ENCODE measurements around the gene MT1B. TPM values are rescaled to one million over a fixed set of nuclear protein-coding genes. Genes with fewer than 3 reads are reported as not detected.

Gene MT1B
- polyA plus RNA-seq, 1 experiment = not detected

DNA sequence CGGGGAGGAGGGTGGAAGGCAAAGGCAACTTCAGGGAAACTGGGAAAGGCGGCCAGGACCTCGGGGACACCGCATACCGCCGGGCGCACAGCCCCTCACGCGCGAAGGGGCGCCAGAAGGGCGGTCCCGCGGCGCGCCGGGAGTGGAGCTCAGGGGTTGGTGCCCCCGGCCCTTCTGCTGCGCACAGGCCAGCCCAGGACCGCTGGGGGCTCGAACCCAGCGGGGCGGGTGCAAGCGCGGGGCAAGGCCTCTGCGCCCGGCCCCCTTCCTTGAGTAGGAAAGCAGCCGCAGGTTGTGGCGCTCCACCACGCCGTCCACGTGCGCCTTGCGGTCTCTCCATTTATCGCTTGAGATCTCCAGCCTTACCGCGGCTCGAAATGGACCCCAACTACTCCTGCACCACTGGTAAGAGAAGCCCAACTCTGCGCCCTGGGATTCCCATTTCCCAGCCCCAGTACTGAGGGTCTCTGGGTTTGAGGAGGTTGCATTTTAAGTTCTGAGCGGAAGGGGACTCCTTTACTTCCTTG, 16.2 kb upstream of the MT1B start:
- DNase-seq (ENCODE audit: low read depth, low spot score) = no peak
- POLR2A ChIA-PET = interaction anchor here (3.3 kb wide), 1 partner anchor 10 kb away, joined by 12 read pairs; the partner anchor contains the start of gene MT1E
- TF ChIP-seq, protein P1, sequence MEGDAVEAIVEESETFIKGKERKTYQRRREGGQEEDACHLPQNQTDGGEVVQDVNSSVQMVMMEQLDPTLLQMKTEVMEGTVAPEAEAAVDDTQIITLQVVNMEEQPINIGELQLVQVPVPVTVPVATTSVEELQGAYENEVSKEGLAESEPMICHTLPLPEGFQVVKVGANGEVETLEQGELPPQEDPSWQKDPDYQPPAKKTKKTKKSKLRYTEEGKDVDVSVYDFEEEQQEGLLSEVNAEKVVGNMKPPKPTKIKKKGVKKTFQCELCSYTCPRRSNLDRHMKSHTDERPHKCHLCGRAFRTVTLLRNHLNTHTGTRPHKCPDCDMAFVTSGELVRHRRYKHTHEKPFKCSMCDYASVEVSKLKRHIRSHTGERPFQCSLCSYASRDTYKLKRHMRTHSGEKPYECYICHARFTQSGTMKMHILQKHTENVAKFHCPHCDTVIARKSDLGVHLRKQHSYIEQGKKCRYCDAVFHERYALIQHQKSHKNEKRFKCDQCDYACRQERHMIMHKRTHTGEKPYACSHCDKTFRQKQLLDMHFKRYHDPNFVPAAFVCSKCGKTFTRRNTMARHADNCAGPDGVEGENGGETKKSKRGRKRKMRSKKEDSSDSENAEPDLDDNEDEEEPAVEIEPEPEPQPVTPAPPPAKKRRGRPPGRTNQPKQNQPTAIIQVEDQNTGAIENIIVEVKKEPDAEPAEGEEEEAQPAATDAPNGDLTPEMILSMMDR (IDR thresholded peaks at IDR 0.05; ENCODE audit: low read depth, low read length) = no peak
- CTCF ChIA-PET = no interaction called here
- peaks cover 80% of the 10 kb centered on the region for H3K27me3 ChIP-seq (ENCODE audit: control insufficient read depth, insufficient read depth, low read length)
- H3K9me3 ChIP-seq (ENCODE audit: control insufficient read depth, insufficient read depth, low read length) = no peaks in the 10 kb centered on the region; the same call in 1 of the 2 replicates
- H3K4me3 ChIP-seq (ENCODE audit: low read depth, low read length) = peak overlapping the region; percentile 38; the same call in 1 of the 2 replicates
- no peak overlapping the region for H3K27ac ChIP-seq (ENCODE audit: low read depth, low read length)

DNA sequence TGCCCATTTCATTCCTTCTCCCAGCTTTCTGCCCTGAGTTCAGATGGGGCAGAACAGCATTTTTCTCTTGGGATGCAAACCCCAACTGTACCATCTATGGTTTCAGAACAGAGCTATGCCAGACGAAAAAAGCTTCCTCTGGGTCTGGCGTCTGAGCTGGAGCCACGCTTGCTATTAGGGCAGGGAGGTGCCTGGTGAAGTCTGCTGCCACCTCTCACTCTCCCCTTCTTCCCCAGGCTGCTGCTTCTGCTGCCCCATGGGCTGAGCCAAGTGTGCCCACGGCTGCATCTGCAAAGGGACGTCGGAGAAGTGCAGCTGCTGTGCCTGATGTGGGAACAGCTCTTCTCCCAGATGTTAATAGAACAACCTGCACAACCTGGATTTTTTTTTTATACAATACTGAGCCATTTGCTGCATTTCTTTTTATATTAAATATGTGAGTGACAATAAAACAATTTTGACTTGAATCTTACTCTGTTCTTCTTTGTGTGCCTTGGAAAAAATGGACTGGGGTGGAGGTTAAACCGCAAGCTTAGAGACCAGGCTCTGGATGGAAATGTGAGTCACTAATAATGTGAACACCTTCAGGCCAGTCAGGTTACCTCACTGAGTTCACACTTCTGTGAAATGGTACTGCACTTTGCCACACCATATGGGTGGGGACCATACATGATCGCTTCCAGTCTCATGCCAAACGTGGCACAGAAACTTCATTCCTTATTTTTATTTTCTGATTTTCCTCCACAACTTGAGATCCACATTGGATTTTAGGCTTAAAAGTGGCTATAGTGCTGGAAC, 14.9 kb upstream of the MT1B start:
- no peak for DNase-seq (ENCODE audit: low read depth, low spot score)
- H3K9me3 ChIP-seq (ENCODE audit: control insufficient read depth, insufficient read depth, low read length) = no peaks in the 10 kb centered on the region; the same call in 1 of the 2 replicates
- no peak overlapping the region for H3K27ac ChIP-seq (ENCODE audit: low read depth, low read length)
- peaks cover 87% of the 10 kb centered on the region for H3K27me3 ChIP-seq (ENCODE audit: control insufficient read depth, insufficient read depth, low read length)
- POLR2A ChIA-PET = interaction anchor here (3.3 kb wide), 1 partner anchor 11 kb away, joined by 12 read pairs; the partner anchor contains the start of gene MT1E
- H3K4me3 ChIP-seq (ENCODE audit: low read depth, low read length) = no peak overlapping the region
- CTCF ChIA-PET = interaction anchor here (0.5 kb wide), 1 partner anchor 478 kb away, joined by 3 read pairs; no protein-coding TSS in a partner anchor
- TF ChIP-seq, protein P1 (IDR thresholded peaks at IDR 0.05; ENCODE audit: low read depth, low read length) = no peak

- TF ChIP-seq, protein P1 (IDR thresholded peaks at IDR 0.05; ENCODE audit: low read depth, low read length) = no peak
- no peak for DNase-seq (ENCODE audit: low read depth, low spot score)
- H3K4me3 ChIP-seq (ENCODE audit: low read depth, low read length) = peak within 1 kb of the TSS; percentile 59
- ChIA-PET POLR2A (no interaction called here), CTCF (no interaction called here)
- no peaks in the 10 kb centered on the region; the same call in 1 of the 2 replicates for H3K9me3 ChIP-seq (ENCODE audit: control insufficient read depth, insufficient read depth, low read length)
- peaks cover 83% of the 10 kb centered on the region for H3K27me3 ChIP-seq (ENCODE audit: control insufficient read depth, insufficient read depth, low read length)
- H3K27ac ChIP-seq (ENCODE audit: low read depth, low read length) = no peak within 1 kb of the TSS
Measured at GRCh38 chr16:56637814-56638750, 13.6 kb upstream of the MT1B start, which contains the start of gene MT1A. Gene MT1A, plus strand, starts transcription at chr16:56638666. Its CDS starts 73 bp downstream, at chr16:56638739.

DNA sequence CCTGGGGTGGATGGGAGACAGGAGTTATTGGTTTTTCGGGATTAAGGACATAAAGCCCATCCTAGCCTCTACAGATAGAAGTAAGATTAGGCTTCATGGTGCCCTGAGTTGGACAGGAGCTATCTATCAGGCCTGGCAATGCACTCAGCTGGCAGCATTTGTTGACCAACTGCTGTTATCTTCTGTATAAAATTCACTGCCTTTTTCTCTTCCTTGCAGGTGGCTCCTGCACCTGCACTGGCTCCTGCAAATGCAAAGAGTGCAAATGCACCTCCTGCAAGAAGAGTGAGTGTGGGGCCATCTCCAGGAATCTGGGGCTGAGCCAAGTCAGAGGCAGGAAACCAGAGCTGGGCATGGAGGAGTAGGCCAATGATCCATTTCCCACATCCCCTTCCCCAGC, 12.6 kb upstream of the MT1B start:
- TF ChIP-seq, protein P1 (IDR thresholded peaks at IDR 0.05; ENCODE audit: low read depth, low read length) = no peak
- Histone ChIP-seq H3K27ac (ENCODE audit: low read depth, low read length) (no peak overlapping the region), H3K27me3 (ENCODE audit: control insufficient read depth, insufficient read depth, low read length) (peaks cover 86% of the 10 kb centered on the region), H3K9me3 (ENCODE audit: control insufficient read depth, insufficient read depth, low read length) (no peaks in the 10 kb centered on the region; the same call in 1 of the 2 replicates), H3K4me3 (ENCODE audit: low read depth, low read length) (no peak overlapping the region)
- no peak for DNase-seq (ENCODE audit: low read depth, low spot score)
- ChIA-PET POLR2A (interaction anchor here (1.1 kb wide), 1 partner anchor 14 kb away, joined by 3 read pairs; the partner anchor contains the start of gene MT1E), CTCF (interaction anchor here (1.0 kb wide), 1 partner anchor 125 kb away, joined by 3 read pairs; no protein-coding TSS in a partner anchor)
